Kidney (tissue), 14 donors: ENCODE data around the gene PPP6R2. TPM values are rescaled to one million over a fixed set of nuclear protein-coding genes. Genes with fewer than 3 reads are reported as not detected.
A peak's percentile ranks its signal among the peaks of the same experiment; 100 is the strongest.

Source experiments
- DNase-seq, 5 donors: peaks; one replicate each; pipeline ENCODE4 v3.0.0-alpha.2; 2013 to 2020
- FAIRE-seq: peaks from 2 replicates; lab custom pipeline; 2012; peaks lifted over from hg19 to GRCh38; lab: Jason Lieb, UNC
- H3K27ac ChIP-seq, 2 donors: one replicate each; pipeline ENCODE4 v1.7.0; 2013; ENCODE audit warnings: low read depth in 2 of 2, low read length in 2 of 2, inconsistent platforms in 1 of 2
- H3K27me3 ChIP-seq: one replicate; pipeline ENCODE4 v1.7.1; 2013; ENCODE audit warnings: low read length, inconsistent platforms; ENCODE audit not compliant: control insufficient read depth, insufficient read depth
- H3K36me3 ChIP-seq, 3 donors: one replicate each; pipeline versions ENCODE4 v1.7.0 to v1.7.1; 2013; ENCODE audit warnings: low read length in 3 of 3, control low read depth in 1 of 3, inconsistent platforms in 1 of 3; ENCODE audit not compliant: insufficient read depth in 3 of 3, control insufficient read depth in 2 of 3
- H3K4me1 ChIP-seq, 3 donors: one replicate each; pipeline versions ENCODE4 v1.7.0 to v1.7.1; 2013; ENCODE audit warnings: low read length in 3 of 3, inconsistent platforms in 1 of 3, low read depth in 1 of 3; ENCODE audit not compliant: control insufficient read depth in 2 of 3, insufficient read depth in 2 of 3
- H3K4me3 ChIP-seq, 3 donors: one replicate each; pipeline versions ENCODE4 v1.7.0 to v1.8.1; 2013; ENCODE audit warnings: low read length in 3 of 3, control low read depth in 1 of 3, inconsistent platforms in 1 of 3
- H3K9ac ChIP-seq, 3 donors: one replicate each; pipeline versions ENCODE4 v1.7.0 to v1.7.1; 2013; ENCODE audit warnings: low read length in 3 of 3, control low read depth in 1 of 3, inconsistent platforms in 1 of 3
- H3K9me3 ChIP-seq, 3 donors: one replicate each; pipeline versions ENCODE4 v1.7.0 to v1.7.1; 2013; ENCODE audit warnings: low read length in 3 of 3, control low read depth in 1 of 3, inconsistent platforms in 1 of 3; ENCODE audit not compliant: control insufficient read depth in 2 of 3, insufficient read depth in 1 of 3
- CTCF ChIP-seq: IDR thresholded peaks from 3 replicates; pipeline ENCODE4 v1.5.1; 2012; ENCODE audit warnings: mild to moderate bottlenecking, moderate library complexity, borderline replicate concordance; ENCODE audit not compliant: insufficient read depth; ENCODE audit errors: extremely low read depth
- intact Hi-C: fragments of 100-400 bp; cut with DNase I; formaldehyde crosslinking; loops from one replicate; pipeline ENCODE4 v1.11.1; 2022
- polyA plus RNA-seq: library from polyadenylated mRNA; stranded (reverse); fragments of 350-450 nt; fragmentation: Illumina TruSeq; extraction: RNeasy Lipid Tissue Mini Kit (QIAGEN cat#74804); gene quantifications from one replicate; pipeline ENCODE4 v1.2.3, GENCODE V29; 2014; ENCODE audit warnings: low read depth, low replicate concordance; ENCODE audit not compliant: insufficient read depth
- total RNA-seq: library from RNA; stranded (reverse); fragmentation: NEBNext Ultra II Directional; extraction: Animal tissue kit (Norgen Biotek cat#: 25700); gene quantifications from one replicate; pipeline ENCODE4 v1.2.1, GENCODE V29; 2021
- donor health status: control.
- donor health status: control.
- donor health status: control.
- donor health status: control.
- donor health status: control.
- donor health status: DM: yes; HTN: yes; CAD: no.
- donor health status: Normal renal cell carcinoma (clear cell type).

PPP6R2 gene
- total and polyA plus RNA-seq, 2 donors from 2014 or later, result 39.4 to 53.8 TPM

GRCh38 chr22:50418624-50419023, 75.5 kb downstream of the PPP6R2 start:
- Histone ChIP-seq H3K4me1 (no peaks in the 10 kb centered on the region), H3K9ac (no peak overlapping the region), H3K36me3 (peaks cover 7 to 78% (median 63%) of the 10 kb centered on the region in 3 donors), H3K9me3 (no peaks in the 10 kb centered on the region), H3K4me3 (no peak overlapping the region), H3K27ac (no peak overlapping the region), H3K27me3 (no peaks in the 10 kb centered on the region)
- intact Hi-C loops, result no loop called here
- DNase-seq (peak in 1 of 5 donors; percentile 52), FAIRE-seq (no peak)
- TF ChIP-seq CTCF, result no peak

- no peak overlapping the region for H3K4me3 ChIP-seq
- DNase-seq (peak in 1 of 5 donors; percentile 55), FAIRE-seq (no peak)
- H3K27ac ChIP-seq, result no peak overlapping the region
- no peaks in the 10 kb centered on the region for H3K9me3 ChIP-seq
- intact Hi-C loops, result no loop called here
- H3K4me1 ChIP-seq, result no peaks in the 10 kb centered on the region
- H3K9ac ChIP-seq, result no peak overlapping the region
- peaks cover 7 to 78% (median 66%) of the 10 kb centered on the region in 3 donors for H3K36me3 ChIP-seq
- H3K27me3 ChIP-seq, result no peaks in the 10 kb centered on the region
- TF ChIP-seq CTCF, result no peak
Measured at GRCh38 chr22:50419116-50419515, 76.0 kb downstream of the PPP6R2 start.

- TF ChIP-seq CTCF, result no peak
- intact Hi-C loops, result no loop called here
- H3K27ac ChIP-seq, result no peak overlapping the region
- no peak overlapping the region for H3K4me3 ChIP-seq
- H3K36me3 ChIP-seq, result peaks cover 7 to 73% (median 65%) of the 10 kb centered on the region in 3 donors
- FAIRE-seq, result no peak
- H3K9ac ChIP-seq, result no peak overlapping the region
- DNase-seq, result peak in 1 of 5 donors; percentile 56
- H3K9me3 ChIP-seq, result no peaks in the 10 kb centered on the region
- no peaks in the 10 kb centered on the region for H3K4me1 ChIP-seq
- H3K27me3 ChIP-seq, result no peaks in the 10 kb centered on the region
Measured at GRCh38 chr22:50420015-50420414, 76.9 kb downstream of the PPP6R2 start.

GRCh38 chr22:50420581-50420980, 77.5 kb downstream of the PPP6R2 start:
- no peak overlapping the region for H3K4me3 ChIP-seq
- intact Hi-C loops, result no loop called here
- no peaks in the 10 kb centered on the region for H3K27me3 ChIP-seq
- no peak for TF ChIP-seq CTCF
- no peak overlapping the region for H3K27ac ChIP-seq
- no peak for FAIRE-seq
- no peaks in the 10 kb centered on the region for H3K4me1 ChIP-seq
- H3K36me3 ChIP-seq, result peaks cover 7 to 73% (median 64%) of the 10 kb centered on the region in 3 donors
- no peak overlapping the region for H3K9ac ChIP-seq
- no peaks in the 10 kb centered on the region for H3K9me3 ChIP-seq
- DNase-seq, result peak in 1 of 5 donors; percentile 54
